Suprapubic skin (tissue), 4 donors: ENCODE data around the gene GALNT18.

ENCODE experiments used
- EP300 ChIP-seq: sonication (generic); formaldehyde crosslinking; IDR thresholded peaks from one replicate; pipeline ENCODE4 v1.6.1; 2017; ENCODE audit warnings: antibody characterized with exemption
- POLR2A ChIP-seq, 2 donors: fragments of 450-650 bp; IDR thresholded peaks; one replicate each; pipeline ENCODE4 v1.6.1; 2017; ENCODE audit warnings: antibody characterized with exemption in 2 of 2, mild to moderate bottlenecking in 2 of 2, moderate library complexity in 2 of 2
- POLR2AphosphoS5 ChIP-seq, 3 donors: sonication (generic); formaldehyde crosslinking; IDR thresholded peaks; one replicate each; pipeline ENCODE4 v1.6.1; 2017; ENCODE audit warnings: antibody characterized with exemption in 3 of 3
- TF ChIP-seq, protein P1 (sequence below), 2 donors: fragments of 200-600 bp in 1 of 2; fragments of 450-650 bp in 1 of 2; sonication (generic) in 1 of 2; IDR thresholded peaks; one replicate each; pipeline ENCODE4 v1.5.1; 2016 to 2019; ENCODE audit warnings: antibody characterized with exemption in 2 of 2, mild to moderate bottlenecking in 1 of 2, moderate library complexity in 1 of 2

DNA sequence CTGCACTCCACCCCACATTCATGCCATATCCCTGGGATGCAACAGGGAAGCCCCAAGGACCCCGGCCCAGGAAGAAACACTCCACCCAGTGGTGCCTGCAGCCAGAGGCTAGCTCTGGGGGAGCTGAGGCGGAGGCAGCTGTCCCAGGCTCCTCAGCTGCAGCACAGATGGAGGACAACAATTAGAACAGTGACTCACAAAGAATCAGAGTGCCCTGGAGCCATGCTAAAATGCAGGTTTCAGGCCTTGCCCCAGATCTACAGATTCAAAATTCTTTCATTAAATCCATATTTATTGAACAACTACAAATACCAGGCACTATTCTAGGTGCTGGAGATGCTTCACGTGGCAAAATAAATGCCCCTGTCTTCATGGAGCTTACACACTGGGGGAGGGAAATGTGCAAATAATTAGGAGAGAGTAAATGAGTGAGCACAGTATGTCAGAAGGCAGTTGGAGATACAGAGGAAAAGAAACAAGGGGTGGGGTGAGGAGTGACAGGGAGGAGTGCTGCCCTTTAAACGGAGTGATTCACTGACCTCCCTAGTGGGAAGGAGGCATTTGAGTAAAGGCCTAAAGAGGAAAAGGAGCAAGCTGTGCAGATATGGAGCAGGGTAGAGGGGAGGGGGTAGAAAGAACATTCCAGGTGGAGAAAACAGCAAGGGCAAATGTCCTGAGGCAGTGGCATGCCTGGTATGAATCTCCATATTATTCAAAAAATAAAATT, 195.4 kb downstream of the GALNT18 start:
- TF ChIP-seq, protein P1, sequence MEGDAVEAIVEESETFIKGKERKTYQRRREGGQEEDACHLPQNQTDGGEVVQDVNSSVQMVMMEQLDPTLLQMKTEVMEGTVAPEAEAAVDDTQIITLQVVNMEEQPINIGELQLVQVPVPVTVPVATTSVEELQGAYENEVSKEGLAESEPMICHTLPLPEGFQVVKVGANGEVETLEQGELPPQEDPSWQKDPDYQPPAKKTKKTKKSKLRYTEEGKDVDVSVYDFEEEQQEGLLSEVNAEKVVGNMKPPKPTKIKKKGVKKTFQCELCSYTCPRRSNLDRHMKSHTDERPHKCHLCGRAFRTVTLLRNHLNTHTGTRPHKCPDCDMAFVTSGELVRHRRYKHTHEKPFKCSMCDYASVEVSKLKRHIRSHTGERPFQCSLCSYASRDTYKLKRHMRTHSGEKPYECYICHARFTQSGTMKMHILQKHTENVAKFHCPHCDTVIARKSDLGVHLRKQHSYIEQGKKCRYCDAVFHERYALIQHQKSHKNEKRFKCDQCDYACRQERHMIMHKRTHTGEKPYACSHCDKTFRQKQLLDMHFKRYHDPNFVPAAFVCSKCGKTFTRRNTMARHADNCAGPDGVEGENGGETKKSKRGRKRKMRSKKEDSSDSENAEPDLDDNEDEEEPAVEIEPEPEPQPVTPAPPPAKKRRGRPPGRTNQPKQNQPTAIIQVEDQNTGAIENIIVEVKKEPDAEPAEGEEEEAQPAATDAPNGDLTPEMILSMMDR (IDR thresholded peaks at IDR 0.05) = no peak
- TF ChIP-seq POLR2AphosphoS5 (IDR thresholded peaks at IDR 0.05) = no peak
- no peak for TF ChIP-seq POLR2A (IDR thresholded peaks at IDR 0.05)
- TF ChIP-seq EP300 = no peak
